D721Med (cell line): Measurements from ENCODE around the gene IGSF8.
A peak's percentile ranks its signal among the peaks of the same experiment; 100 is the strongest.

Experiments used
- DNase-seq: peaks from one replicate; pipeline ENCODE4 v3.0.0; 2011; ENCODE audit warnings: low spot score; ENCODE audit not compliant: insufficient read length
- FAIRE-seq: peaks from 2 replicates; lab custom pipeline; 2011; peaks lifted over from hg19 to GRCh38; lab: Jason Lieb, UNC
- TF ChIP-seq, protein P1 (sequence below): IDR thresholded peaks from 2 replicates; pipeline ENCODE4 v1.5.1; 2012; ENCODE audit warnings: mild to moderate bottlenecking, control low read depth; ENCODE audit not compliant: insufficient read depth; ENCODE audit errors: missing control alignments

Gene IGSF8

DNA sequence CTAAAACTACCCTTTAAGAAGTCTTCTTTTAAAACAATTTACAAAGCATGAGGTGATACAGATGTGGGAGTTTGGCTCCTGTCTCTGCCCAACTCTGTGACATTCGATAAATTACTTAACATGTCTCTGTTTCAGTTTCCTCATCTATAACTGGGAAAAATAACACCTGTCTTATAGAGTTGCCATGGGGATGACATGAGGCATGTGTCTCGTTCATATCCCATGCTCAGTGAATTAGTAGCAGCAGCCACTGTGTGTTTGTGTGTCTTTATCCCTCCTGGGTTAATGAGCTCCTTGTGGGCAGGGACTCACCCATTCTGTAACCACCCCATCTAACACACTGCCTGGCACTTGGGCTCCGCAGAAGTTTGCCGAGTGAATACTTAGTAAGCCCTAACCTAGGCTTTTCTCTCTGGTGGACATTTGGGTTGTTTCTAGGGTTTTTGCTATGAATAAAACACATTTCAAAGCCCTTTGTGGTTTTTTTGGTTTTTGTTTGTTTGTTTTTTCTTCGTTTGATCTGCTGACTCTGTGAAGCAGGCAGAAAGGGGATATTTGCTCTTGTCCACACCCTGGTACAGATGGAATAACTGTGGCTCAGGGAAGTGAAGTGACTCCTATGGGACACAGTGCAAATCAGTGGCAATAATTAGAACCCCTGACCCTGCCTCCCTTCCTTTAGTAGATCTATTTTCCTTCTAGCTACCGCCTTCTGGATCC is 17.9 kb downstream of the IGSF8 start:
- FAIRE-seq: no peak
- no peak for DNase-seq
- TF ChIP-seq, protein P1, sequence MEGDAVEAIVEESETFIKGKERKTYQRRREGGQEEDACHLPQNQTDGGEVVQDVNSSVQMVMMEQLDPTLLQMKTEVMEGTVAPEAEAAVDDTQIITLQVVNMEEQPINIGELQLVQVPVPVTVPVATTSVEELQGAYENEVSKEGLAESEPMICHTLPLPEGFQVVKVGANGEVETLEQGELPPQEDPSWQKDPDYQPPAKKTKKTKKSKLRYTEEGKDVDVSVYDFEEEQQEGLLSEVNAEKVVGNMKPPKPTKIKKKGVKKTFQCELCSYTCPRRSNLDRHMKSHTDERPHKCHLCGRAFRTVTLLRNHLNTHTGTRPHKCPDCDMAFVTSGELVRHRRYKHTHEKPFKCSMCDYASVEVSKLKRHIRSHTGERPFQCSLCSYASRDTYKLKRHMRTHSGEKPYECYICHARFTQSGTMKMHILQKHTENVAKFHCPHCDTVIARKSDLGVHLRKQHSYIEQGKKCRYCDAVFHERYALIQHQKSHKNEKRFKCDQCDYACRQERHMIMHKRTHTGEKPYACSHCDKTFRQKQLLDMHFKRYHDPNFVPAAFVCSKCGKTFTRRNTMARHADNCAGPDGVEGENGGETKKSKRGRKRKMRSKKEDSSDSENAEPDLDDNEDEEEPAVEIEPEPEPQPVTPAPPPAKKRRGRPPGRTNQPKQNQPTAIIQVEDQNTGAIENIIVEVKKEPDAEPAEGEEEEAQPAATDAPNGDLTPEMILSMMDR: no peak

DNA sequence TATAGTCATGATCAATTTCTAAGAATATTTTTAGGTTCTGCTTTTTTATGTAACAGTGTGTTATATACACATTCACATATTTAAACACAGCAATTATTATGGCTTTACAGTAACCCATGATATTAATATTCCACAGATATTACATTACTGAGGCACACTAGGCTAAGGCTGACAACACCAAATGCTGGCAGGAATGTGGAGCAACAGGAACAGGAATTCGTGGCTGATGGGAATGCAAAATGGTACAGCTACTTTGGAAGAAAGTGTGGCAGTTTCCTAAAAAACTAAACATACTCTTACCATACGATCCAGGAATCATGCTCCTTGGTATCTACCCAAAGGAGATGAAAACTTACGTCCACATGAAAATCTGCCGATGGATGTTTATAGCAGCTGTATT is 19.0 kb downstream of the IGSF8 start:
- FAIRE-seq (no peak), DNase-seq (no peak)
- TF ChIP-seq, protein P1: no peak

DNA sequence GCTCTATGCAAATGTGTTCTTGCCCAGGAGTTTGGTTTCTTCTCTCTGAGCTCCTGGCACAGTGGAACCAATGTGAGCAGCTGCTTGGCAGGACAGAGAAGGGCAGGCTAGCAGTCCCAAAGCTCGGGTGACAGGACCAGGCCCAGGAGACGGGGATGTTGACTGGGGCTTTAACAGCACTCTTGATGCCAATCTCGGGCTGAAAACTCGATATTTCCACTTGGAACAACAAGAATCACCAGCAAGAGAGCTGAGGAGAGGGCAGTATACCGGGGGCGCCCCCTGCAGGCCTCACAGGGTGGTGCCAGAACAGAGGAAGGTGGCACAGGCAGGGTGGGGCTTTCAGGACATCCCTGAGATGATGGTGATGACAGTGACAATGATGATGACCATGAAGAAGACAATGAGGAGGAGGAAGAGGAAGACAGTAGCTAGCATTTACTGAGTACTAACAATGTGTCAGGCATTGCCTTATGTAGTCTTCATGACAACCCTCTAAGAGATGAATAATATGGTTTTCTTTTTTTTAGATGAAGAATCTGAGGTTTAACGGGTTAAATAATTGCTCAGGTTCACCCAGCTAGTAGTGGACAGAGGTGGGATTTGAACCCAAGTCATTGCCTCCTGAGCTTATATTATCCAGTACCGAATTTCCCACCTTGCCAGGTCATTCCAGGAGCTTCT is 19.8 kb downstream of the IGSF8 start:
- FAIRE-seq (no peak), DNase-seq (no peak)
- TF ChIP-seq, protein P1: peak; percentile 72

DNA sequence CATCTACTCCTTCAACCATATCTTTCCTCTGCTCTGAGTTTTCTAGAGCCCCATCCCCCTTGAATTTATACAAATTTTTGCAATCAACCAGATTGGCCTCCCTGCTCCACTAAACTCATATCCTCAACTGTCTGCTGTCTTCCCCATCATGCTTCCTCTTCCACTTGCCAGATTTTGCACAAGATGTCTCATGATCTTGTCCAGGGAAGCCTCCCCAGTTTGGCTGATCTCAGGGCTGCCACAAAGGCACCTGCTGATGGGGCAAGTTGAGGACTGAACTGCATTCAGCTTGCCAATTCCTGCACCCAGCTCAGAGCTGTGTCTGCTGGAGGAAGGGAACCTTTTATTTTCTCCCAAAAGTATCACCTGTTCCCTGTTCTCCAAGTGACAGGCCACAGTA is 20.9 kb downstream of the IGSF8 start:
- DNase-seq: no peak
- FAIRE-seq: no peak
- TF ChIP-seq, protein P1: no peak

DNA sequence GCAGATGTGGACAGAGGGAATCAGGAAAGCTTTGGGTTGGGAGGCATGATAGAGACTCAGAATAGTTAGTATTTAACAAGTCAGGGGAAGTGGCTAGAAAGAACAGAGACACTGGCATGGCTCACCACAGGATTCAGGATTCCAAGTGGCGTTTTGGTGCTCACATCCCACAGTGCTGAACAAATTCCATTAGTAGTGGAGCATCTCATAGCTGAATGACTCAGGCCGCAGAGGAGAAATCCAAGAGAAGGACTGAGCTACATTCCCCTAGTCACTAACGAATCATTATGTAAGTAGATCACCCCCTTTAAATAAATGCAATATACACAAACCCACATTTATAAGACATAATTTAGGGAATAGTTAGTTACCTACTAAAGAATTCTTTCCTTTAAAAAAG is 22.1 kb downstream of the IGSF8 start:
- no peak for DNase-seq
- no peak for FAIRE-seq
- TF ChIP-seq, protein P1: no peak

DNA sequence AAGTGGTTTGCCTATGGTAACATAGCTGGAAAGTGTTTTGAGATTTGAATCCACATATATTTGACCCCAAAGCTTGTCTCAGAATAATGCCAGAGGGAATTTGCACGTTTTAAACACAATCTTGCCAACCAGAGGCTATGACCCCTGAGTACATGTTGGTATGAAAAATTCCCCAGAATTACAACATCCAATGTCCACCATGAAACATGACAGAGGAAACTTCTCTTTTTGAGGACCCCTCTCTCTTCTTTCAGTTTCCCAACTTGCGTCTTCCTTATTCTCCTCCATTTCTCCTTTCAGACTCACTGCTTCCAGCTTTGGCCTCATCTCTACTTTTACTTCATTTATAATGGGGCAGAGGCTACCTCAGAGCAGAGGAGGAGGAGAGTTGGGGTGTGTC is 22.6 kb downstream of the IGSF8 start:
- no peak for FAIRE-seq
- TF ChIP-seq, protein P1: no peak
- no peak for DNase-seq

DNA sequence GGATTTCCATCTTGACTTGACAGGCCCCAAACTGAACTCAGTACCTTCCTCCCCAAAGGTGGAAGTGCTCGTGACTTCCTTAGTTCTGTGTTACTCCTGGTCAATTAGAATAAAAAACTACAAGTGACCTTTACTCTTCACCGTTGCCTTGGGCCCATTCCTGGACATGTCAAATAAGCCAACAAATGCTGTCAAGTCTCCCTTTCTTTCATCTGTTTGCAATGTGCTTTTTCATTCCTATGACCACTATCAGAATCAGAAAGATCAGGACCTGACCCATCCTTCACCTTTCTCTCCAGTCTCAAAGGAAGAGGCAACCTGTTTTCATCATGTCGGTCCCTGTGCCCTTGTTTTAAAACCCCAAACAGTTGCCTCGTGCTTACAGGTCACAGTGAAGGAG is 23.6 kb downstream of the IGSF8 start:
- TF ChIP-seq, protein P1: no peak
- no peak for DNase-seq
- FAIRE-seq: no peak
